GM18499 (cell line): ENCODE data around the gene MRPL20.
"Not testable (repeated sequence)": the region's sequence is repeated elsewhere in the genome, so short reads cannot be mapped to it uniquely, and the experiment has no call there.

Source experiments
- ATAC-seq: cut with Tn5 transposase; IDR thresholded peaks from one replicate; pipeline ENCODE4 v1.9.1; 2021; ENCODE audit warnings: moderate number of reproducible peaks; ENCODE audit not compliant: insufficient read depth, unreplicated experiment

Gene MRPL20

GRCh38 chr1:1427106-1427819 lies 20.2 kb upstream of the MRPL20 start:
- ATAC-seq = no peak

- no peak for ATAC-seq
Observed at GRCh38 chr1:1426496-1427105, 19.5 kb upstream of the MRPL20 start.

- no peak for ATAC-seq
Observed at GRCh38 chr1:1425753-1426495, 18.8 kb upstream of the MRPL20 start.

- no peak for ATAC-seq
Observed at GRCh38 chr1:1425426-1425752, 18.3 kb upstream of the MRPL20 start.

GRCh38 chr1:1424707-1425106 lies 17.6 kb upstream of the MRPL20 start:
- ATAC-seq = no peak

- ATAC-seq = no peak
Observed at GRCh38 chr1:1423245-1423597, 16.1 kb upstream of the MRPL20 start.

GRCh38 chr1:1422465-1423244 lies 15.6 kb upstream of the MRPL20 start:
- no peak for ATAC-seq

- no peak for ATAC-seq
Observed at GRCh38 chr1:1421907-1422464, 14.9 kb upstream of the MRPL20 start.

GRCh38 chr1:1421147-1421906 lies 14.2 kb upstream of the MRPL20 start, which contains the start of gene ANKRD65:
Gene ANKRD65 (minus strand): TSS chr1:1421276. CDS start chr1:1421005, 271 bp downstream.
- no peak for ATAC-seq

GRCh38 chr1:1420654-1421141 lies 13.6 kb upstream of the MRPL20 start:
- no peak for ATAC-seq

- no peak for ATAC-seq
Observed at GRCh38 chr1:1419813-1420653, 12.9 kb upstream of the MRPL20 start.

GRCh38 chr1:1419363-1419812 lies 12.3 kb upstream of the MRPL20 start:
- no peak for ATAC-seq

GRCh38 chr1:1418464-1419362 lies 11.6 kb upstream of the MRPL20 start:
- ATAC-seq = no peak

- not testable (repeated sequence) for ATAC-seq
Observed at GRCh38 chr1:1417825-1418463, 10.9 kb upstream of the MRPL20 start.

GRCh38 chr1:1417396-1417795 lies 10.3 kb upstream of the MRPL20 start:
- not testable (repeated sequence) for ATAC-seq

GRCh38 chr1:1415751-1416150 lies 8.7 kb upstream of the MRPL20 start:
- no peak for ATAC-seq

GRCh38 chr1:1412311-1412902 lies 5.3 kb upstream of the MRPL20 start:
- not testable (repeated sequence) for ATAC-seq
